Measurements from ENCODE around the gene POLR1E. TPM values are rescaled to one million over a fixed set of nuclear protein-coding genes. Genes with fewer than 3 reads are reported as not detected.
"Not testable (repeated sequence)": the region's sequence is repeated elsewhere in the genome, so short reads cannot be mapped to it uniquely, and the experiment has no call there.

Gene POLR1E
- total RNA-seq, 4 donors from 2014 or later: 4.0 to 15.7 (median 9.0) TPM

GRCh38 chr9:37464426-37465248 lies 21.1 kb upstream of the POLR1E start:
- H3K27me3 ChIP-seq: no peaks in the 10 kb centered on the region
- H3K36me3 ChIP-seq: no peaks in the 10 kb centered on the region
- DNase-seq: peak; percentile 82
- H3K4me1 ChIP-seq: peaks cover 14 to 37% (median 30%) of the 10 kb centered on the region in 4 donors
- H3K9me3 ChIP-seq: no peaks in the 10 kb centered on the region
- intact Hi-C loops (cut with DNase I; ENCODE audit: low total_unique reads): no loop called here
- WGBS, 2 donors (ENCODE audit: low coverage in 1 of 2): 0% methylated on average over 40 of the region's 47 CpGs; no CpG with 5 or more reads in 1 of the 2 donors
- peak overlapping the region; percentile 69 to 95 (median 79) for H3K4me3 ChIP-seq
- peak overlapping the region; percentile 94 to 99 (median 98) for H3K27ac ChIP-seq
- TF ChIP-seq POLR2AphosphoS5 (IDR thresholded peaks at IDR 0.05) (peak in 1 of 3 donors; percentile 4), CTCF (IDR thresholded peaks at IDR 0.05) (no peak), EP300 (IDR thresholded peaks at IDR 0.05; ENCODE audit: low read depth) (no peak), POLR2A (IDR thresholded peaks at IDR 0.05) (peak; percentile 74)
- in situ Hi-C loops (cut with MboI; ENCODE audit: low pct_ligation_motif_present in 1 of 4, low pct_unique_long_range_greater_than_20kb in 1 of 4, low sequenced_read_pairs in 3 of 4): loop anchor here in 2 of 4 donors (10.0 to 25.0 kb wide), 3 partner anchors 130 to 598 kb away; partner anchors contain the start of genes EXOSC3 (in 1 of the 2), SHB (in 1 of the 2) and TOMM5 (in 1 of the 2)

GRCh38 chr9:37465249-37466036 lies 20.3 kb upstream of the POLR1E start, which contains the start of gene ZBTB5:
Gene ZBTB5 (minus strand): TSS chr9:37465450. CDS start chr9:37442551, 22,899 bp downstream.
- Histone ChIP-seq H3K4me1 (peaks cover 14 to 37% (median 30%) of the 10 kb centered on the region in 4 donors), H3K27me3 (no peaks in the 10 kb centered on the region), H3K4me3 (peak within 1 kb of the TSS; percentile 69 to 95 (median 79)), H3K36me3 (no peaks in the 10 kb centered on the region), H3K9me3 (no peaks in the 10 kb centered on the region), H3K27ac (peak within 1 kb of the TSS; percentile 94 to 99 (median 98))
- TF ChIP-seq POLR2AphosphoS5 (IDR thresholded peaks at IDR 0.05) (peak; percentile 78 to 90 (median 89)), EP300 (IDR thresholded peaks at IDR 0.05; ENCODE audit: low read depth) (no peak), POLR2A (IDR thresholded peaks at IDR 0.05) (no peak)
- intact Hi-C loops (cut with DNase I; ENCODE audit: low total_unique reads) (no loop called here), in situ Hi-C loops (cut with MboI; ENCODE audit: low pct_ligation_motif_present in 1 of 4, low pct_unique_long_range_greater_than_20kb in 1 of 4, low sequenced_read_pairs in 3 of 4) (loop anchor here in 2 of 4 donors (10.0 to 25.0 kb wide), 3 partner anchors 129 to 597 kb away; partner anchors contain the start of genes EXOSC3 (in 1 of the 2), SHB (in 1 of the 2) and TOMM5 (in 1 of the 2))
- DNase-seq: peak; percentile 99
- 1% methylated on average over 50 of the region's 52 CpGs; no CpG with 5 or more reads in 1 of the 2 donors for WGBS, 2 donors (ENCODE audit: low coverage in 1 of 2)

- no peaks in the 10 kb centered on the region for H3K36me3 ChIP-seq
- peaks cover 14 to 37% (median 30%) of the 10 kb centered on the region in 4 donors for H3K4me1 ChIP-seq
- in situ Hi-C loops (cut with MboI; ENCODE audit: low pct_ligation_motif_present in 1 of 4, low pct_unique_long_range_greater_than_20kb in 1 of 4, low sequenced_read_pairs in 3 of 4): loop anchor here in 2 of 4 donors (10.0 to 25.0 kb wide), 3 partner anchors 129 to 596 kb away; partner anchors contain the start of genes EXOSC3 (in 1 of the 2), SHB (in 1 of the 2) and TOMM5 (in 1 of the 2)
- H3K27ac ChIP-seq: peak overlapping the region; percentile 94 to 99 (median 98)
- WGBS, 2 donors (ENCODE audit: low coverage in 1 of 2): 1 to 3% methylated on average over 21 to 47 of the region's 47 CpGs
- peak; percentile 82 for DNase-seq
- no peaks in the 10 kb centered on the region for H3K9me3 ChIP-seq
- TF ChIP-seq POLR2A (IDR thresholded peaks at IDR 0.05) (peak; percentile 81), POLR2AphosphoS5 (IDR thresholded peaks at IDR 0.05) (peak in 2 of 3 donors; percentile 8 to 35), EP300 (IDR thresholded peaks at IDR 0.05; ENCODE audit: low read depth) (no peak), CTCF (IDR thresholded peaks at IDR 0.05) (no peak)
- no peaks in the 10 kb centered on the region for H3K27me3 ChIP-seq
- H3K4me3 ChIP-seq: peak overlapping the region; percentile 49 to 95 (median 71)
- intact Hi-C loops (cut with DNase I; ENCODE audit: low total_unique reads): no loop called here
These were observed 19.6 kb upstream of the POLR1E start for GRCh38 chr9:37466037-37466709.

DNA sequence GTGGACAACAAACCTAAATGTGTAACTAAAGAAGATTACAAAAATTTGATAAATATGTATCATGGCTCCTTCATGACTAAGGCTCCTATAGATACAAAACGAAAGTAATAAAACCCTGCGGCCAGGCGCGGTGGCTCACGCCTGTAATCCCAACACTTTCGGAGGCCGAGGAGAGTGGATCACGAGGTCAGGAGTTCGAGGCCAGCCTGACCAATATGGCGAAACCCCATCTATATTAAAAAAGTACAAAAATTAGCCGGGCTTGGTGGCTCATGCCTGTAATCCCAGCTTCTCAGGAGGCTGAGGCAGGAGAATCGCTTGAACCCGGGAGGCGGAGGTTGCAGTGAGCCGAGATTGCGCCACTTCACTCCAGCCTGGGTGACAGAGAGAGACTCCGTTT lies 18.2 kb upstream of the POLR1E start:
- peak; percentile 60 for DNase-seq
- intact Hi-C loops (cut with DNase I; ENCODE audit: low total_unique reads): not testable (repeated sequence)

More for the DNA sequence above, 18.2 kb upstream of the POLR1E start:
- Histone ChIP-seq H3K27ac (peak overlapping the region; percentile 94 to 99 (median 98)), H3K4me3 (peak overlapping the region in 1 of 4 donors; percentile 69), H3K4me1 (peaks cover 14 to 33% (median 27%) of the 10 kb centered on the region in 4 donors)
- not testable (repeated sequence) for H3K36me3 ChIP-seq, H3K9me3 ChIP-seq, H3K27me3 ChIP-seq
- in situ Hi-C loops (cut with MboI; ENCODE audit: low pct_ligation_motif_present in 1 of 4, low pct_unique_long_range_greater_than_20kb in 1 of 4, low sequenced_read_pairs in 3 of 4): loop anchor here in 2 of 4 donors (10.0 to 25.0 kb wide), 3 partner anchors 127 to 595 kb away; partner anchors contain the start of genes EXOSC3 (in 1 of the 2), SHB (in 1 of the 2) and TOMM5 (in 1 of the 2)
- WGBS, 2 donors (ENCODE audit: low coverage in 1 of 2): 84 to 85% methylated on average over 13 to 17 of the region's 17 CpGs
